Parathyroid adenoma (tissue), 2 donors: ENCODE results near the gene DHRSX.

Source experiments
- H2AFZ ChIP-seq: fragments of 300-600 bp; sonication (generic); one replicate; pipeline ENCODE4 v1.7.0; 2017; ENCODE audit warnings: antibody characterized with exemption, mild to moderate bottlenecking
- H3K27ac ChIP-seq: fragments of 300-600 bp; sonication (generic); one replicate; pipeline ENCODE4 v1.7.0; 2017
- H3K27me3 ChIP-seq: fragments of 300-600 bp; sonication (generic); one replicate; pipeline ENCODE4 v1.7.0; 2017; ENCODE audit warnings: low read length; ENCODE audit not compliant: control insufficient read depth, insufficient read depth
- H3K36me3 ChIP-seq: fragments of 300-600 bp; sonication (generic); one replicate; pipeline ENCODE4 v1.7.0; 2017; ENCODE audit warnings: low read length; ENCODE audit not compliant: control insufficient read depth, insufficient read depth
- H3K4me1 ChIP-seq: fragments of 300-600 bp; sonication (generic); one replicate; pipeline ENCODE4 v1.7.0; 2017; ENCODE audit warnings: control low read depth
- H3K4me2 ChIP-seq: fragments of 300-600 bp; sonication (generic); one replicate; pipeline ENCODE4 v1.7.0; 2017; ENCODE audit warnings: low read length
- H3K4me3 ChIP-seq: fragments of 300-600 bp; sonication (generic); one replicate; pipeline ENCODE4 v1.7.0; 2017; ENCODE audit warnings: low read depth, low read length
- H3K79me2 ChIP-seq: fragments of 300-600 bp; sonication (generic); one replicate; pipeline ENCODE4 v1.7.0; 2017; ENCODE audit warnings: control low read depth
- H3K9ac ChIP-seq: fragments of 300-600 bp; sonication (generic); one replicate; pipeline ENCODE4 v1.7.0; 2017; ENCODE audit warnings: mild to moderate bottlenecking
- H3K9me3 ChIP-seq: fragments of 300-600 bp; sonication (generic); one replicate; pipeline ENCODE4 v1.7.0; 2017; ENCODE audit warnings: low read length; ENCODE audit not compliant: control insufficient read depth
- CTCF ChIP-seq: fragments of 300-600 bp; sonication (generic); IDR thresholded peaks from one replicate; pipeline ENCODE4 v1.7.0; 2017; ENCODE audit warnings: antibody characterized with exemption, mild to moderate bottlenecking
- donor health status: primary hyperparathyroidism.

Gene DHRSX

DNA sequence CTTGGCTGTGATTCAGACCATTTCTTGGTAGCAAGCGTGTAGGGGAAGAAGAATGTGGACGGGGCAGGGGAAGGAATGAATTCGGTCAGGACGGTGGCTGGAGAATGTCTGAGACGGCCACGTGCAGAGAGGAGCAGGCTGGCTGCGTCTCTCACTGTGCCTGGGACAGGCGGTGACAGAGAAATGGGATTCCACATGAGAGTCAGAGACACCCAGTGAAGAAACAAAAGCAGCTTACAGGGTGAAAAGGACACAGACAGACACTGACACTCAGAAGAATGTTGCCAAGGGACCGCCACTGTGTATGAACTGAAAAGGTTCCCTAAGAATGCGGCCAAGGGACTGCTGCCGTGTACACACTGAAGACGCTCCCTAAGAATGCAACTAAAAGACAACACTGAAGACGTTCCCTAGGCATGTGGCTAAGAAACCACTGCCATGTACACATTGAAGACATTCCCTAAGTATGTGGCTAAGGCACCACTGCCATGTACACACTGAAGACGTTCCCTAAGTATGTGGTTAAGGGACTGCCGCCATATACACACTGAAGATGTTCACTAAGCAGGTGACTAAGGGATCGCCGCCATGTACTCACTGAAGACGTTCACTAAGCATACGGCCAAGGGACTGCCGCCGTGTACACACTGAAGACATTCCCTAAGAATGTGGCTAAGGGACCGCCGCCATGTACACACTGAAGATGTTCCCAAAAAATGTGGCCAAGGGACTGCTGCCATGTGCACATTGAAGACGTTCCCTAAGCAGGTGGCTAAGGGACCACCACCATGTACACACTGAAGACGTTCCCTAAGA is 49.1 kb downstream of the DHRSX start:
- Histone ChIP-seq H3K4me3 (no peak overlapping the region), H3K36me3 (no peaks in the 10 kb centered on the region), H3K9ac (no peak overlapping the region), H3K27me3 (no peaks in the 10 kb centered on the region), H3K4me1 (no peaks in the 10 kb centered on the region), H3K9me3 (no peaks in the 10 kb centered on the region), H3K27ac (no peak overlapping the region), H3K79me2 (peaks cover 7% of the 10 kb centered on the region), H2AFZ (no peak overlapping the region), H3K4me2 (no peak overlapping the region)
- no peak for TF ChIP-seq CTCF

- no peaks in the 10 kb centered on the region for H3K27me3 ChIP-seq
- H2AFZ ChIP-seq, result no peak overlapping the region
- H3K4me2 ChIP-seq, result no peak overlapping the region
- no peak overlapping the region for H3K27ac ChIP-seq
- H3K4me1 ChIP-seq, result no peaks in the 10 kb centered on the region
- no peak overlapping the region for H3K9ac ChIP-seq
- peaks cover 17% of the 10 kb centered on the region for H3K79me2 ChIP-seq
- H3K36me3 ChIP-seq, result no peaks in the 10 kb centered on the region
- no peak for TF ChIP-seq CTCF
- no peak overlapping the region for H3K4me3 ChIP-seq
- H3K9me3 ChIP-seq, result no peaks in the 10 kb centered on the region
Measured at GRCh38 chrX:2450681-2451080, 50.1 kb downstream of the DHRSX start.

- TF ChIP-seq CTCF, result no peak
- no peak overlapping the region for H3K4me3 ChIP-seq
- no peak overlapping the region for H2AFZ ChIP-seq
- H3K79me2 ChIP-seq, result peaks cover 20% of the 10 kb centered on the region
- no peak overlapping the region for H3K4me2 ChIP-seq
- no peaks in the 10 kb centered on the region for H3K27me3 ChIP-seq
- H3K36me3 ChIP-seq, result no peaks in the 10 kb centered on the region
- no peaks in the 10 kb centered on the region for H3K4me1 ChIP-seq
- no peaks in the 10 kb centered on the region for H3K9me3 ChIP-seq
- H3K27ac ChIP-seq, result no peak overlapping the region
- no peak overlapping the region for H3K9ac ChIP-seq
Measured at GRCh38 chrX:2449135-2449886, 51.5 kb downstream of the DHRSX start.

GRCh38 chrX:2447484-2447883 is 53.3 kb downstream of the DHRSX start:
- Histone ChIP-seq H3K4me3 (no peak overlapping the region), H3K27me3 (no peaks in the 10 kb centered on the region), H3K79me2 (peaks cover 20% of the 10 kb centered on the region), H3K9me3 (no peaks in the 10 kb centered on the region), H3K4me2 (no peak overlapping the region), H3K27ac (no peak overlapping the region), H3K9ac (no peak overlapping the region), H3K4me1 (no peaks in the 10 kb centered on the region), H2AFZ (no peak overlapping the region), H3K36me3 (no peaks in the 10 kb centered on the region)
- no peak for TF ChIP-seq CTCF
